GM23248 (cell line): ENCODE results near the gene VARS2. TPM values are rescaled to one million over a fixed set of nuclear protein-coding genes. Genes with fewer than 3 reads are reported as not detected.

Experiments
- DNase-seq: peaks from one replicate; pipeline ENCODE4 v3.0.0-alpha.2; 2015
- H2AFZ ChIP-seq: fragments of 200-600 bp; sonication (generic); 2 replicates; pipeline ENCODE4 v1.6.1; 2016; ENCODE audit warnings: antibody characterized with exemption
- H3F3A ChIP-seq: fragments of 200-600 bp; sonication (generic); 2 replicates; pipeline ENCODE4 v1.6.1; 2016; ENCODE audit warnings: mild to moderate bottlenecking, antibody characterized with exemption, mixed run types; ENCODE audit not compliant: insufficient read depth
- H3K27ac ChIP-seq: fragments of 200-600 bp; sonication (generic); 2 replicates; pipeline ENCODE4 v1.5.1; 2016; ENCODE audit warnings: mild to moderate bottlenecking
- H3K27me3 ChIP-seq: fragments of 200-600 bp; sonication (generic); replicated peaks from 2 replicates; pipeline ENCODE4 v1.6.1; 2016; ENCODE audit warnings: mild to moderate bottlenecking; ENCODE audit not compliant: insufficient read depth
- H3K36me3 ChIP-seq: fragments of 200-600 bp; sonication (generic); 2 replicates; pipeline ENCODE4 v1.6.1; 2016; ENCODE audit warnings: low read depth, mild to moderate bottlenecking
- H3K4me1 ChIP-seq: fragments of 200-600 bp; sonication (generic); 2 replicates; pipeline ENCODE4 v1.6.1; 2016; ENCODE audit warnings: mild to moderate bottlenecking; ENCODE audit not compliant: insufficient read depth
- H3K4me2 ChIP-seq: fragments of 200-600 bp; sonication (generic); one replicate; pipeline ENCODE4 v1.6.1; 2016; ENCODE audit warnings: mild to moderate bottlenecking; ENCODE audit not compliant: unreplicated experiment
- H3K4me3 ChIP-seq: fragments of 200-600 bp; sonication (generic); 2 replicates; pipeline ENCODE4 v1.5.1; 2016; ENCODE audit warnings: mild to moderate bottlenecking
- H3K79me2 ChIP-seq: fragments of 200-600 bp; sonication (generic); 2 replicates; pipeline ENCODE4 v1.6.1; 2016; ENCODE audit warnings: mild to moderate bottlenecking; ENCODE audit not compliant: insufficient read depth
- H3K9ac ChIP-seq: fragments of 200-600 bp; sonication (generic); 2 replicates; pipeline ENCODE4 v1.6.1; 2016; ENCODE audit warnings: mild to moderate bottlenecking
- H3K9me2 ChIP-seq: fragments of 200-600 bp; sonication (generic); 2 replicates; pipeline ENCODE4 v1.6.1; 2016; ENCODE audit warnings: mixed run types, mild to moderate bottlenecking, moderate library complexity; ENCODE audit not compliant: insufficient read depth
- H3K9me3 ChIP-seq: fragments of 200-600 bp; sonication (generic); one replicate; pipeline ENCODE4 v1.6.1; 2017; ENCODE audit warnings: low read depth
- H4K20me1 ChIP-seq: fragments of 200-600 bp; sonication (generic); 2 replicates; pipeline ENCODE4 v1.6.0; 2016; ENCODE audit not compliant: insufficient read depth
- EZH2 ChIP-seq: fragments of 200-600 bp; sonication (generic); IDR thresholded peaks from 2 replicates; pipeline ENCODE4 v1.6.1; 2018; ENCODE audit warnings: antibody characterized with exemption, mild to moderate bottlenecking; ENCODE audit not compliant: insufficient read depth, poor library complexity, severe bottlenecking
- EZH2phosphoT487 ChIP-seq: fragments of 200-600 bp; sonication (generic); IDR thresholded peaks from 2 replicates; pipeline ENCODE4 v1.6.1; 2018; ENCODE audit warnings: antibody characterized with exemption, moderate library complexity, mild to moderate bottlenecking, low read depth; ENCODE audit not compliant: insufficient read depth
- whole genome bisulfite sequencing, 2 experiments: methylation state at CpG; one replicate each; pipeline ENCODE4 v1.1.6; 2015 to 2017; ENCODE audit warnings: low lambda C conversion rate in 2 of 2, low coverage in 1 of 2; ENCODE audit errors: missing lambda C conversion rate in 2 of 2; 5-methylcytosine and 5-hydroxymethylcytosine counted together
- in situ Hi-C: fragments of 300-500 bp; cut with MboI; formaldehyde crosslinking; loops from 2 replicates; pipeline ENCODE4 v1.15.0; 2020
- polyA plus RNA-seq: library from polyadenylated mRNA; unstranded; fragments of >200 nt; fragmentation: Nextera tagmentation; extraction: Ambion mirVana; gene quantifications from 2 replicates; pipeline ENCODE4 v1.2.1, GENCODE V29; 2016
- total RNA-seq: library from RNA; depleted of rRNA; stranded (reverse); fragments of >200 nt; shearing (Covaris generic); gene quantifications from 2 replicates; pipeline ENCODE4 v1.2.3, GENCODE V29; 2014

VARS2 gene
- total and polyA plus RNA-seq, 2 experiments from 2014 or later = 9.9 to 20.8 TPM

- Histone ChIP-seq H3K27me3 (no peaks in the 10 kb centered on the region), H3K36me3 (no peaks in the 10 kb centered on the region), H3K9me2 (no peaks in the 10 kb centered on the region), H3K9me3 (no peaks in the 10 kb centered on the region), H3K4me3 (0 out of 2 replicates have a peak overlapping the region, but pooled peaks have one; percentile 15), H3K4me2 (peak overlapping the region; percentile 57), H4K20me1 (no peaks in the 10 kb centered on the region), H3K9ac (peak overlapping the region; percentile 67), H3K79me2 (peaks cover 29% of the 10 kb centered on the region), H2AFZ (no peak overlapping the region), H3K4me1 (peaks cover 35% of the 10 kb centered on the region), H3K27ac (peak overlapping the region; percentile 89), H3F3A (peaks cover 29% of the 10 kb centered on the region)
- DNase-seq = peak; percentile 88
- no peak for TF ChIP-seq EZH2phosphoT487
- no peak for TF ChIP-seq EZH2
- 22% methylated on average over 6 of the region's 6 CpGs for WGBS, 2 experiments
- in situ Hi-C loops = no loop called here
These were observed 25.9 kb upstream of the VARS2 start for GRCh38 chr6:30887901-30888815.

GRCh38 chr6:30888816-30889495 lies 25.1 kb upstream of the VARS2 start:
- H3K27ac ChIP-seq = peak overlapping the region; percentile 89
- H3K4me3 ChIP-seq = no peak overlapping the region
- H2AFZ ChIP-seq = no peak overlapping the region
- no peaks in the 10 kb centered on the region for H4K20me1 ChIP-seq
- 88 to 93% methylated on average over 14 to 18 of the region's 18 CpGs for WGBS, 2 experiments
- peak overlapping the region; percentile 67 for H3K9ac ChIP-seq
- no peaks in the 10 kb centered on the region for H3K27me3 ChIP-seq
- H3K36me3 ChIP-seq = no peaks in the 10 kb centered on the region
- H3K4me1 ChIP-seq = peaks cover 35% of the 10 kb centered on the region
- no peaks in the 10 kb centered on the region for H3K9me2 ChIP-seq
- H3K9me3 ChIP-seq = no peaks in the 10 kb centered on the region
- H3K4me2 ChIP-seq = peak overlapping the region; percentile 28
- H3F3A ChIP-seq = peaks cover 25% of the 10 kb centered on the region
- H3K79me2 ChIP-seq = peaks cover 29% of the 10 kb centered on the region
- in situ Hi-C loops = no loop called here
- TF ChIP-seq EZH2phosphoT487 = no peak
- no peak for TF ChIP-seq EZH2
- no peak for DNase-seq

- TF ChIP-seq EZH2phosphoT487 (no peak), EZH2 (no peak)
- in situ Hi-C loops = no loop called here
- no peaks in the 10 kb centered on the region for H3K9me2 ChIP-seq
- no peaks in the 10 kb centered on the region for H3K27me3 ChIP-seq
- no peak overlapping the region for H3K4me2 ChIP-seq
- 75 to 77% methylated on average over 4 of the region's 4 CpGs for WGBS, 2 experiments
- DNase-seq = no peak
- H3K36me3 ChIP-seq = no peaks in the 10 kb centered on the region
- no peak overlapping the region for H2AFZ ChIP-seq
- no peaks in the 10 kb centered on the region for H4K20me1 ChIP-seq
- H3K4me3 ChIP-seq = no peak overlapping the region
- H3K27ac ChIP-seq = no peak overlapping the region
- no peaks in the 10 kb centered on the region for H3K9me3 ChIP-seq
- H3K4me1 ChIP-seq = peaks cover 35% of the 10 kb centered on the region
- H3F3A ChIP-seq = peaks cover 25% of the 10 kb centered on the region
- H3K79me2 ChIP-seq = peaks cover 29% of the 10 kb centered on the region
- H3K9ac ChIP-seq = no peak overlapping the region
These were observed 24.5 kb upstream of the VARS2 start for GRCh38 chr6:30889496-30889885.

- no peaks in the 10 kb centered on the region for H3K9me3 ChIP-seq
- H4K20me1 ChIP-seq = no peaks in the 10 kb centered on the region
- H3K9ac ChIP-seq = no peak overlapping the region
- peaks cover 25% of the 10 kb centered on the region for H3F3A ChIP-seq
- peaks cover 35% of the 10 kb centered on the region for H3K4me1 ChIP-seq
- no peak overlapping the region for H3K4me3 ChIP-seq
- H3K4me2 ChIP-seq = no peak overlapping the region
- H3K27me3 ChIP-seq = no peaks in the 10 kb centered on the region
- no peak overlapping the region for H3K27ac ChIP-seq
- peaks cover 28% of the 10 kb centered on the region for H3K79me2 ChIP-seq
- H2AFZ ChIP-seq = no peak overlapping the region
- WGBS, 2 experiments = 90% methylated on average over 14 of the region's 14 CpGs
- in situ Hi-C loops = no loop called here
- no peak for DNase-seq
- H3K9me2 ChIP-seq = no peaks in the 10 kb centered on the region
- no peaks in the 10 kb centered on the region for H3K36me3 ChIP-seq
- TF ChIP-seq EZH2 (no peak), EZH2phosphoT487 (no peak)
These were observed 24.0 kb upstream of the VARS2 start for GRCh38 chr6:30889921-30890645.
